Measurements from ENCODE around the gene CRISP1. TPM values are rescaled to one million over a fixed set of nuclear protein-coding genes. Genes with fewer than 3 reads are reported as not detected.

Gene CRISP1
- total RNA-seq, result not detected in 2 replicates
- long read RNA-seq, result 0 reads

GRCh38 chr6:49866485-49866943, at the start of gene CRISP1:
Gene CRISP1 (minus strand): TSS chr6:49866535. CDS start chr6:49857400, 9,135 bp downstream.
- no peaks in the 10 kb centered on the region for H3K4me1 Mint-ChIP-seq
- H3K36me3 Mint-ChIP-seq (ENCODE audit: low read depth), result no peaks in the 10 kb centered on the region
- no peak within 1 kb of the TSS for H3K27ac Mint-ChIP-seq (ENCODE audit: unreplicated experiment)
- H3K4me3 Mint-ChIP-seq, result no peak within 1 kb of the TSS
- H3K27me3 Mint-ChIP-seq (ENCODE audit: low read depth), result no peaks in the 10 kb centered on the region
- TF ChIP-seq CTCF (conservative IDR thresholded peaks at IDR 0.05), result no peak
- no peak for DNase-seq (ENCODE audit: low read depth, low spot score)
- peaks cover 5% of the 10 kb centered on the region for H3K9me3 Mint-ChIP-seq

- peak overlapping the region; percentile 16 for H3K27ac Mint-ChIP-seq (ENCODE audit: unreplicated experiment)
These were observed 48.7 kb upstream of the CRISP1 start for GRCh38 chr6:49915035-49915434.

DNA sequence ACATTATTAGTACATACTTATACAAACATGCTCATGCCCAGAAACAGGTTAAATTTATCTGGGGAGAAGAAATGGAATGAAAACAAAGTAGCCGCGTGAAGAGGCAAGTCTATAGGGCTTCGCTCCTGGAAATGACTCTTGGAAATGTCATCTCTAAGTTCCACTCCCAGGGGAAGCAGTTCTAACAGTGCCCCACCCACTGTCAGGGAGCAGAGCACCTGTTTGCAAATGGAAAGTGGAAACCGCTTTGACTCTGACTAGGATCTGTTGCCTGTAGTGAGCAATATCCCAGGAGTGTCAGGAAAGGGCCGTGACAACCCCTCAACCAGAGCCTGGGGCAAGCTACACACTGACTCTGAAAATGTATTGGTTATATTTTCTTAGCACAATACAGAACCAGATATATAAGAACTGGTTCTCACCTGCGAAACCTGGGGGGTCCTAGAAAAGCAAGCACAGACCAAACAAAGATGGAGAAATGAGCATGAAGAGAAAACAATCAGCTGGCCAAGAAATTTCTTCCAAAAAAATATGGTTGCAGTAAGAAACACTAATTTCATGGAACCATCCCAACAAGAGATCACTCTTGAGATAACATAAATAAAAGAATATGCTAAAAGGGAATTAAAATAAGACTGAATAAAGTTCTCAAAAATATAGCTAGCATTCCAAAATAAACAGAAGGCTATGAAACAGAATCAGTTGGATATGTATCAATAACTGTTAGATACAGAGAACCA, 47.5 kb upstream of the CRISP1 start:
- Mint-ChIP-seq H3K36me3 (ENCODE audit: low read depth) (no peaks in the 10 kb centered on the region), H3K27me3 (ENCODE audit: low read depth) (no peaks in the 10 kb centered on the region), H3K4me3 (peak overlapping the region; percentile 29), H3K9me3 (no peaks in the 10 kb centered on the region), H3K27ac (ENCODE audit: unreplicated experiment) (no peak overlapping the region), H3K4me1 (peaks cover 42% of the 10 kb centered on the region)
- DNase-seq (ENCODE audit: low read depth, low spot score), result no peak
- no peak for TF ChIP-seq CTCF (conservative IDR thresholded peaks at IDR 0.05)

More at GRCh38 chr6:49915035-49915434, 48.7 kb upstream of the CRISP1 start:
- H3K27me3 Mint-ChIP-seq (ENCODE audit: low read depth), result no peaks in the 10 kb centered on the region
- TF ChIP-seq CTCF (conservative IDR thresholded peaks at IDR 0.05), result no peak
- peaks cover 42% of the 10 kb centered on the region for H3K4me1 Mint-ChIP-seq
- no peaks in the 10 kb centered on the region for H3K9me3 Mint-ChIP-seq
- no peak for DNase-seq (ENCODE audit: low read depth, low spot score)
- H3K36me3 Mint-ChIP-seq (ENCODE audit: low read depth), result no peaks in the 10 kb centered on the region
- no peak overlapping the region for H3K4me3 Mint-ChIP-seq

GRCh38 chr6:49912196-49912595, 45.9 kb upstream of the CRISP1 start:
- no peak for TF ChIP-seq CTCF (conservative IDR thresholded peaks at IDR 0.05)
- no peak for DNase-seq (ENCODE audit: low read depth, low spot score)
- Mint-ChIP-seq H3K27ac (ENCODE audit: unreplicated experiment) (no peak overlapping the region), H3K27me3 (ENCODE audit: low read depth) (no peaks in the 10 kb centered on the region), H3K9me3 (no peaks in the 10 kb centered on the region), H3K4me1 (peaks cover 38% of the 10 kb centered on the region), H3K4me3 (no peak overlapping the region), H3K36me3 (ENCODE audit: low read depth) (no peaks in the 10 kb centered on the region)

DNA sequence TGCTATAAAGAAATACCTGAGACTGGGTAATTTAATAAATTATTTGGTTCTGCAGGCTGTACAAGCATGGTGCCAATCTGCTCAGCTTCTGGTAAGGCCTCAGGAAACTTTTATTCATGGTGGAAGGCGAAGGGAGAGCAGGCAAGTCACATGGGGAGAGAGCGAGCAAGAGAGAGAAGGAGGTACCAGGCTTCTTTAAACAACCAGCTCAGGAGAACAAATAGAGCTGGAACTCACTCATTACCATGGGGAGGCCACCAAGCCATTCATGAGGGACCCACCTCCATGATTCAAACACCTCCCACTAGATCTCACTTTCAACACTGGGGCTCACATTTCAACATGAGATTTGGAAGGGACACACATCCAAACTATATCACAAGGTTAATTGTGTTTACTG, 44.9 kb upstream of the CRISP1 start:
- Mint-ChIP-seq H3K4me1 (peaks cover 38% of the 10 kb centered on the region), H3K36me3 (ENCODE audit: low read depth) (no peaks in the 10 kb centered on the region), H3K27me3 (ENCODE audit: low read depth) (no peaks in the 10 kb centered on the region), H3K4me3 (no peak overlapping the region), H3K9me3 (no peaks in the 10 kb centered on the region), H3K27ac (ENCODE audit: unreplicated experiment) (no peak overlapping the region)
- no peak for DNase-seq (ENCODE audit: low read depth, low spot score)
- no peak for TF ChIP-seq CTCF (conservative IDR thresholded peaks at IDR 0.05)

Data from neural crest cell (in vitro differentiated cells).